ENCODE measurements around the gene WWP2. TPM values are rescaled to one million over a fixed set of nuclear protein-coding genes. Genes with fewer than 3 reads are reported as not detected.
"Not testable (repeated sequence)": the region's sequence is repeated elsewhere in the genome, so short reads cannot be mapped to it uniquely, and the experiment has no call there.

The WWP2 gene
- 10.5 and 12.0 TPM in 2 replicates for total RNA-seq (2014; rRNA removed; shearing (Covaris generic))

DNA sequence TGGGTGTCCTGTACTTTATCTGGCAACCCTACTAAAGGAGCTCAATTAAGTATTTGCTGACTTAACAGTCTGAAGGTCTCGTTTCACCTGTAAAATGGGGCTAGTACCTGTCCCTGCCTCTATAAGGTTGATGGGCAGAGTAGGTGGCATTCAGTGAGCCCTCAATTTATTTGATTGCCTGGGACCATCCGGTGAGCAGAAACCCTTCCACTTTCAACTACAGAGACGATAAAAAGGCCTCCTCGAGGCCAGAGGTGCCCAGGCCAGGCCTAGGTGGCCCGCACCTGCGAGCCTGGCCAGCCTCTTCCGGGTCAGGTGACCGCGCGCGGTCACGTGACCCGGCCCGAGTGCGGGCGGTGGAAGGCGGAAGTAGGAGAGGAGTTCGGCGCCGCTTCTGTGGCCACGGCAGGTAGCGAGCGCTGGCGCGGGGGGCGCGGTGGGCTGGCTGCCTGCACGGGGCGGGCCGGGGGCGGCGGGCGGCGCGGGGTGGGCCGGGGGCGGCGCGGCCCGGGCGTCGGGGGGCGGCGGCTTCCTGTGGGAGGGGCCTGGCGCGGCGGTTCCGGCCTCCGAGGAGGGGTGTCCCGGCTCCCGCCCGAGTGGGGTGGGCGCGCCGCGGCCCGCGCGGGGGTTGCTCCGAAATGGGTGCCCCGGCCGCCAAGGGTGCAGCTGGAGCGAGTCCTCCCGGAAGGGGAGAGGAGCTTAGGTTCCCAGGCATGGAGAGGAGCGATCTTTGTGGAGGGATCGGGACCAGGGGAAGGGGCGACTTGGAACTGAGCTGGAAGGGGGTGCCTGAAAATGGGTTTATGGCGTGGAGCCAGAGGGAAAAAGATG is at the start of gene WWP2:
Gene WWP2, plus strand, starts transcription at position 350 of the 831 bp plus-strand sequence. CDS start 24,679 bp downstream, outside the sequence.
- no peaks in the 10 kb centered on the region for H3K4me1 ChIP-seq
- no peaks in the 10 kb centered on the region for H3K27me3 ChIP-seq
- no peaks in the 10 kb centered on the region for H3K36me3 ChIP-seq
- H3K9me3 ChIP-seq (replicated peaks) = no peaks in the 10 kb centered on the region
- peak within 1 kb of the TSS; percentile 88 for H3K4me3 ChIP-seq
- DNase-seq = peak; percentile 60 to 63
- peak within 1 kb of the TSS; percentile 30; the same call in 1 of the 2 replicates for H3K27ac ChIP-seq

- Histone ChIP-seq H3K4me3 (no peak overlapping the region), H3K27me3 (no peaks in the 10 kb centered on the region), H3K27ac (no peak overlapping the region), H3K36me3 (no peaks in the 10 kb centered on the region), H3K4me1 (no peaks in the 10 kb centered on the region), H3K9me3 (replicated peaks) (no peaks in the 10 kb centered on the region)
- no peak for DNase-seq
These were observed 49.1 kb upstream of the WWP2 start for GRCh38 chr16:69712914-69713581.

- H3K4me3 ChIP-seq = no peak overlapping the region
- no peaks in the 10 kb centered on the region for H3K4me1 ChIP-seq
- H3K27ac ChIP-seq = no peak overlapping the region
- no peaks in the 10 kb centered on the region for H3K36me3 ChIP-seq
- no peaks in the 10 kb centered on the region for H3K9me3 ChIP-seq (replicated peaks)
- H3K27me3 ChIP-seq = no peaks in the 10 kb centered on the region
- DNase-seq = no peak
These were observed 45.1 kb upstream of the WWP2 start for GRCh38 chr16:69717066-69717465.

DNA sequence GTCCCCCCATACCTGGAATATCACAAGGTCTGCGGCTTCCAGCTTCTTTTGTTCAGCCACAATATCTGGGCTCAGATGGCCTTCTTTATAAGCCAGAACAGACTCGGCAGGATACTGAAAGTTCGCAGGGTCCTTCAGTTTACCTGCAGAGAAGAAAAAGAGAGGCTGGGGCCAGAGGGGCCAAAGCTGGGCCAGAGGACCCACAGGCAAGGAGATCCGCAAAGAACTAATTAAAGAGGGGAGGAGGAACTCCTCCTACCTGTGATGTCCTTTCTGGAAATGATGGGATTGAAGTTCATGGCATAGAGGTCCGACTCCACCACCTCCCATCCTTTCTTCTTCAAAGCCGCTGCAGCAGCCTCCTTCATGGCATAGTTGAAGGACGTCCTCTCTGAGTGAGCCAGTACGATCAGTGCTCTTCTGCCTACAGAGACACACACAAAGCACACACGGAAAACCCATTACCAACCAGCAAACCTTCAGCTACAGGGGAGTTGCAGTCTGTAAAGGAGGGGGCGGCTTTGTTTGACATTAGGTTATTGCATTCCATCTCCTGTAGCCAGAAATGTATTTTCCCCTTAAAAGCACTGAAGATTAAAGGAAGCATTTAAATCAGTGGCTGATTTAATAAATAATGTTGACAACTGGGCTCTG is 43.9 kb upstream of the WWP2 start:
- Histone ChIP-seq H3K27me3 (no peaks in the 10 kb centered on the region), H3K27ac (no peak overlapping the region), H3K4me3 (no peak overlapping the region), H3K9me3 (replicated peaks) (no peaks in the 10 kb centered on the region), H3K36me3 (no peaks in the 10 kb centered on the region), H3K4me1 (no peaks in the 10 kb centered on the region)
- DNase-seq = no peak

DNA sequence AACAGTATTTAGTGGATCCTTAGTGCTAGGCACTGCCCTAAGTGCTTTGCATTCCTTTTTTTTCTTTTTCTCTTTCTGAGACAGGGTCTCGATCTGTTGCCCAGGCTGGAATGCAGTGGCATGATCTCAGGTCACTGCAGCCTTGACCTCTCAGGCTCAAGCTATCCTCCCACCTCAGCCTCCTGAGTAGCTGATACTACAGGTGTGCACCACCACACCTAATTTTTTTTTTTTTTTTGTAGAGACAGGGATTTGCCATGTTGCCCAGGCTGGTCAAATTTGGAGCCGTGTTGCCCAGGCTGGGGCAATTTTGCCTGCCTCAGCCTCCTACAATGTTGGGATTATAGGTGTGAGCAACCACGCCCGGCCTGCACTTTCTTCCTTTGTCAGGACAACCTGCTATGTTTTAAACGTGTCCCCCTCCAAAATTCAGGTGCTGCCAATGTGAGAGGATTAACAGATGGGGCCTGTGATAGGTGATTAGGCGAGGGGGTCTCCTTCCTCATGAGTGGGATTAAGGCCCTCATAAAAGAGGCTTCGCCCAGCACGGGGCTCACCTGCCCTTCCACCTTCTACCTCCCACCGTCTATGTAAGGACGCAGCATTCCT is 41.2 kb upstream of the WWP2 start:
- no peaks in the 10 kb centered on the region for H3K36me3 ChIP-seq
- H3K4me3 ChIP-seq = no peak overlapping the region
- H3K27ac ChIP-seq = no peak overlapping the region
- no peak for DNase-seq
- H3K9me3 ChIP-seq (replicated peaks) = no peaks in the 10 kb centered on the region
- no peaks in the 10 kb centered on the region for H3K4me1 ChIP-seq
- no peaks in the 10 kb centered on the region for H3K27me3 ChIP-seq

- Histone ChIP-seq H3K27me3 (no peaks in the 10 kb centered on the region), H3K4me1 (no peaks in the 10 kb centered on the region), H3K4me3 (no peak overlapping the region), H3K9me3 (replicated peaks) (no peaks in the 10 kb centered on the region), H3K27ac (no peak overlapping the region), H3K36me3 (no peaks in the 10 kb centered on the region)
- no peak for DNase-seq
These were observed 40.6 kb upstream of the WWP2 start for GRCh38 chr16:69721441-69721957.

DNA sequence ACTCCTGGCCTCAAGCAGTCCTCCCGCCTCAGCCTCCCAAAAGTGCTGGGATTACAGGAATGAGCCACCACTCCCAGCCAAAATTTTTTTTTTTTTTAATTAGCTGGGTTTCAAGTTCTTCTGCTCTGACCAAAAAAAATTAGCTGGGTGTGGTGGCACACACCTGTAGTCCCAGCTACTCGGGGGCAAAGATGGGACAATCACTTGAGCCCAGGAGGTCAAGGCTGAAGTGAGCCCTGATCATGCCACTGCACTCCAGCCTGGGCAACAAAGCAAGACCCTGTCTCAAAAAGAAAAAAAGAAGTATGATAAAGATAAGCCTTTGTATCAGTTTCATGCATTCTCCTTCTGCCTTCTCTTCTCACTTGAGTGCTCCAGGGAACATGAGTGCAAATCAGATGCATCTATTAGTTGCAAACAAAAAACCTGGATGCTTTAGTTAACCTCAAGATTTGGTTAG is 37.7 kb upstream of the WWP2 start:
- Histone ChIP-seq H3K36me3 (no peaks in the 10 kb centered on the region), H3K9me3 (replicated peaks) (no peaks in the 10 kb centered on the region), H3K27ac (no peak overlapping the region), H3K4me1 (no peaks in the 10 kb centered on the region), H3K4me3 (no peak overlapping the region), H3K27me3 (no peaks in the 10 kb centered on the region)
- DNase-seq = no peak

DNA sequence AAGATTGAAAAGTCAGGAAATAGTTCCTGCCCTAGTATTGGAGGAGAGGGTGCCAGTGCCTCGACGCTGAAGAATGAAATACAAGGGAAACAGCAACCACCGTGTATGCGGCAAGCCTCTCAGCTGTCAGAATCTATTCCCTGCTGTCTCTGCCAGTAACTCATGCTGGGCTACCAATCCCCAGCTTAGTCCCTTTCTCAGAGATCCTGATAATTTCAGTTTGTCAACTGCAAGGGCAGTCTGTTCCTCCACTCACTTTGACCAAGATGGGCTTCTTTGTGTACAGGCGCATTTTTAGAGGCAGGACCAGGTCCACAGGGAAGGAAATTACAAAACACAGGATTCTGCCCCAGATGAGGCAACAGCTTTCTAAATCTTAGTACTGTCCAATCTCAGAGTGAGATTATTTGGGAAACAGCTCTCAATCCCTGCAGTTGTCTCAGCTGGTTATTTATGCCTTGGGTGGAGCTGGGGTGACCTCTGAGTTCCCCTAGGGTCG is 37.1 kb upstream of the WWP2 start:
- no peak overlapping the region for H3K27ac ChIP-seq

GRCh38 chr16:69725480-69726312 is 36.4 kb upstream of the WWP2 start:
- no peaks in the 10 kb centered on the region for H3K36me3 ChIP-seq
- no peaks in the 10 kb centered on the region for H3K4me1 ChIP-seq
- H3K9me3 ChIP-seq (replicated peaks) = no peaks in the 10 kb centered on the region
- DNase-seq = no peak
- no peaks in the 10 kb centered on the region for H3K27me3 ChIP-seq
- peak overlapping the region; percentile 53 for H3K4me3 ChIP-seq
- H3K27ac ChIP-seq = peak overlapping the region; percentile 80

More for the DNA sequence above, 37.1 kb upstream of the WWP2 start:
- H3K36me3 ChIP-seq = no peaks in the 10 kb centered on the region
- no peaks in the 10 kb centered on the region for H3K27me3 ChIP-seq
- no peaks in the 10 kb centered on the region for H3K9me3 ChIP-seq (replicated peaks)
- peak; percentile 19 to 53 for DNase-seq
- no peak overlapping the region for H3K4me3 ChIP-seq
- no peaks in the 10 kb centered on the region for H3K4me1 ChIP-seq

GRCh38 chr16:69726313-69727060 is 35.6 kb upstream of the WWP2 start, which contains the start of gene NQO1:
Gene NQO1, minus strand, starts transcription at chr16:69726560. Its CDS starts 121 bp downstream, at chr16:69726439.
- H3K27ac ChIP-seq = peak within 1 kb of the TSS; percentile 80
- H3K27me3 ChIP-seq = no peaks in the 10 kb centered on the region
- H3K9me3 ChIP-seq (replicated peaks) = no peaks in the 10 kb centered on the region

GRCh38 chr16:69727916-69728270 is 34.2 kb upstream of the WWP2 start:
- Histone ChIP-seq H3K9me3 (replicated peaks) (no peaks in the 10 kb centered on the region), H3K27ac (no peak overlapping the region; the same call in 1 of the 2 replicates)
- DNase-seq = no peak

More at GRCh38 chr16:69726313-69727060, 35.6 kb upstream of the WWP2 start, which contains the start of gene NQO1:
- Histone ChIP-seq H3K4me3 (peak within 1 kb of the TSS; percentile 53), H3K4me1 (no peaks in the 10 kb centered on the region), H3K36me3 (no peaks in the 10 kb centered on the region)
- DNase-seq = peak; percentile 91 to 92

DNA sequence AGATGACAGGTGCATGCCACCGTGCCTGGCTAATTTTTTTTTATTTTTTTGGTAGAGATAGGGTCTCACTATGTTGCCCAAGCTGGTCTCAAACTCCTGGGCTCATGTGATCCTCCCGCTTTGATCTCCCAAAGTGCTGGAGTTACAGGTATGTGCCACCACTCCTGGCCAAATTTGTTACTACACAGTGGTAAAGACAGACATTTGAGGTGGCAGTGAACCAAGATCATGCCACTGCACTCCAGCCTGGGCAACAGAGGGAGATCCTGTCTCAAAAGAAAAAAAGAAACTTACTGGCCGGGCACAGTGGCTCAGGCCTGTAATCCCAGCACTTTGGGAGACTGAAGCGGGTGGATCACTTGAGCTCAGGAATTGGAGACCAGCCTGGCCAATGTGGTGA is 33.1 kb upstream of the WWP2 start:
- H3K27ac ChIP-seq; H3K9me3 ChIP-seq (replicated peaks); H3K4me1 ChIP-seq; H3K4me3 ChIP-seq; H3K36me3 ChIP-seq; DNase-seq; H3K27me3 ChIP-seq: not testable (repeated sequence)

More at GRCh38 chr16:69727916-69728270, 34.2 kb upstream of the WWP2 start:
- Histone ChIP-seq H3K27me3 (no peaks in the 10 kb centered on the region), H3K4me3 (no peak overlapping the region), H3K4me1 (no peaks in the 10 kb centered on the region), H3K36me3 (no peaks in the 10 kb centered on the region)

GRCh38 chr16:69731280-69731679 is 30.9 kb upstream of the WWP2 start:
- H3K27ac ChIP-seq; H3K4me3 ChIP-seq; H3K27me3 ChIP-seq; DNase-seq; H3K36me3 ChIP-seq; H3K9me3 ChIP-seq (replicated peaks); H3K4me1 ChIP-seq: not testable (repeated sequence)

All from SJCRH30 (cell line).